H9 (cell line): ENCODE measurements around the gene CLMP. TPM values are rescaled to one million over a fixed set of nuclear protein-coding genes. Genes with fewer than 3 reads are reported as not detected.

ENCODE experiments used
- DNase-seq: peaks from one replicate; pipeline ENCODE4 v3.0.0-alpha.2; 2017
- H2AFZ ChIP-seq: one replicate; pipeline ENCODE4 v1.6.1; 2013; ENCODE audit warnings: mild to moderate bottlenecking, low read length, control low read depth, moderate library complexity
- H2AK5ac ChIP-seq: 2 replicates; pipeline ENCODE4 v1.6.1; 2013; ENCODE audit warnings: low read length, control low read depth, mixed read lengths; ENCODE audit not compliant: insufficient read length
- H2BK120ac ChIP-seq: one replicate; pipeline ENCODE4 v1.6.1; 2013; ENCODE audit warnings: low read depth, mild to moderate bottlenecking, low read length, control low read depth, inconsistent platforms; ENCODE audit not compliant: poor library complexity, severe bottlenecking
- H2BK12ac ChIP-seq: 2 replicates; pipeline ENCODE4 v1.6.1; 2013; ENCODE audit warnings: low read length, control low read depth, mixed read lengths, low read depth; ENCODE audit not compliant: insufficient read length
- H2BK15ac ChIP-seq: 2 replicates; pipeline ENCODE4 v1.6.1; 2013; ENCODE audit warnings: low read depth, low read length, control low read depth
- H2BK20ac ChIP-seq: one replicate; pipeline ENCODE4 v1.6.1; 2013; ENCODE audit warnings: low read depth, mild to moderate bottlenecking, low read length, control low read depth, inconsistent platforms; ENCODE audit not compliant: poor library complexity, severe bottlenecking
- H2BK5ac ChIP-seq: 2 replicates; pipeline ENCODE4 v1.6.1; 2013; ENCODE audit warnings: low read length, control low read depth, mixed read lengths; ENCODE audit not compliant: insufficient read length
- H3K14ac ChIP-seq: 2 replicates; pipeline ENCODE4 v1.6.1; 2013; ENCODE audit warnings: low read length, control low read depth; ENCODE audit not compliant: insufficient read depth
- H3K18ac ChIP-seq: 2 replicates; pipeline ENCODE4 v1.6.1; 2013; ENCODE audit warnings: low read depth, mild to moderate bottlenecking, mixed read lengths, low read length, control low read depth; ENCODE audit not compliant: insufficient read length
- H3K23ac ChIP-seq: 2 replicates; pipeline ENCODE4 v1.6.1; 2013; ENCODE audit warnings: low read length, control low read depth, mixed read lengths, low read depth; ENCODE audit not compliant: insufficient read length
- H3K23me2 ChIP-seq: 2 replicates; pipeline ENCODE4 v1.6.1; 2013; ENCODE audit warnings: low read depth, mild to moderate bottlenecking, mixed read lengths, low read length, control low read depth; ENCODE audit not compliant: insufficient read length, poor library complexity, severe bottlenecking
- H3K27ac ChIP-seq: 2 replicates; pipeline ENCODE4 v1.5.1; 2013; ENCODE audit warnings: low read length, control low read depth, mixed read lengths, low read depth; ENCODE audit not compliant: insufficient read length
- H3K27me3 ChIP-seq: 2 replicates; pipeline ENCODE4 v1.6.1; 2013; ENCODE audit warnings: low read length, control low read depth, inconsistent platforms; ENCODE audit not compliant: insufficient read depth
- H3K4ac ChIP-seq: 2 replicates; pipeline ENCODE4 v1.6.1; 2013; ENCODE audit warnings: low read depth, mild to moderate bottlenecking, control low read depth, inconsistent platforms, low read length, moderate library complexity
- H3K4me1 ChIP-seq: 2 replicates; pipeline ENCODE4 v1.6.1; 2013; ENCODE audit warnings: low read length, control low read depth, inconsistent platforms; ENCODE audit not compliant: insufficient read depth
- H3K4me2 ChIP-seq: 2 replicates; pipeline ENCODE4 v1.6.1; 2013; ENCODE audit warnings: low read length, control low read depth, mixed read lengths; ENCODE audit not compliant: insufficient read length, insufficient read depth
- H3K56ac ChIP-seq: 2 replicates; pipeline ENCODE4 v1.6.1; 2013; ENCODE audit warnings: low read depth, mild to moderate bottlenecking, mixed read lengths, low read length, control low read depth; ENCODE audit not compliant: insufficient read length
- H3K79me1 ChIP-seq: 2 replicates; pipeline ENCODE4 v1.6.1; 2013; ENCODE audit warnings: low read depth, mild to moderate bottlenecking, moderate library complexity, low read length, control low read depth, inconsistent platforms; ENCODE audit not compliant: insufficient read depth, poor library complexity, severe bottlenecking
- H3K79me2 ChIP-seq: 2 replicates; pipeline ENCODE4 v1.6.1; 2013; ENCODE audit warnings: low read length, control low read depth, inconsistent platforms; ENCODE audit not compliant: insufficient read depth
- H3K9ac ChIP-seq: 2 replicates; pipeline ENCODE4 v1.6.1; 2013; ENCODE audit warnings: low read length, control low read depth, mixed read lengths; ENCODE audit not compliant: insufficient read length; ENCODE audit errors: extremely low read depth
- H3K9me3 ChIP-seq: one replicate; pipeline ENCODE4 v1.6.1; 2013; ENCODE audit warnings: low read depth, low read length, inconsistent platforms; ENCODE audit not compliant: control insufficient read depth
- H3T11ph ChIP-seq: one replicate; pipeline ENCODE4 v1.6.1; 2013; ENCODE audit warnings: mild to moderate bottlenecking, low read length, control low read depth, inconsistent platforms
- H4K20me1 ChIP-seq: one replicate; pipeline ENCODE4 v1.6.1; 2013; ENCODE audit not compliant: control insufficient read depth, insufficient read length, insufficient read depth
- H4K5ac ChIP-seq: 2 replicates; pipeline ENCODE4 v1.6.1; 2013; ENCODE audit warnings: low read depth, mild to moderate bottlenecking, mixed read lengths, low read length, control low read depth; ENCODE audit not compliant: insufficient read length
- H4K8ac ChIP-seq: replicated peaks from 2 replicates; pipeline ENCODE4 v1.6.1; 2013; ENCODE audit warnings: low read length, control low read depth, mixed read lengths, low read depth; ENCODE audit not compliant: insufficient read length
- H4K91ac ChIP-seq: 2 replicates; pipeline ENCODE4 v1.6.1; 2013; ENCODE audit warnings: low read depth, mild to moderate bottlenecking, moderate library complexity, mixed read lengths, low read length, control low read depth; ENCODE audit not compliant: insufficient read length
- H3K27ac Mint-ChIP-seq, 3 experiments: 2 replicates in 2 of 3; 3 replicates in 1 of 3; pipeline ENCODE4 v1.8.0; 2020 to 2021; ENCODE audit warnings: mixed read lengths in 3 of 3, mild to moderate bottlenecking in 1 of 3, moderate library complexity in 1 of 3
- H3K27me3 Mint-ChIP-seq: 2 replicates; pipeline ENCODE4 v1.8.0; 2021; ENCODE audit warnings: low read depth, mild to moderate bottlenecking, moderate library complexity, mixed read lengths
- H3K36me3 Mint-ChIP-seq, 3 experiments: 2 replicates in 2 of 3; 3 replicates in 1 of 3; pipeline ENCODE4 v1.8.0; 2020 to 2021; ENCODE audit warnings: low read depth in 3 of 3, mixed read lengths in 3 of 3; ENCODE audit not compliant: insufficient read depth in 1 of 3
- H3K4me1 Mint-ChIP-seq, 2 experiments: 2 replicates each; pipeline ENCODE4 v1.8.0; 2020; ENCODE audit warnings: mixed read lengths in 2 of 2
- H3K4me3 Mint-ChIP-seq, 2 experiments: 2 replicates in 1 of 2; 3 replicates in 1 of 2; pipeline ENCODE4 v1.8.0; 2020 to 2021; ENCODE audit warnings: mild to moderate bottlenecking in 2 of 2, mixed read lengths in 2 of 2, moderate library complexity in 1 of 2
- H3K9me3 Mint-ChIP-seq, 2 experiments: 2 replicates in 1 of 2; 3 replicates in 1 of 2; pipeline ENCODE4 v1.8.0; 2020; ENCODE audit warnings: mild to moderate bottlenecking in 2 of 2, mixed read lengths in 2 of 2, moderate library complexity in 1 of 2
- CTCF ChIP-seq: fragments of 200-600 bp; sonication (generic); conservative IDR thresholded peaks from 3 replicates; pipeline ENCODE4 v1.8.0; 2021; ENCODE audit warnings: antibody characterized with exemption, mild to moderate bottlenecking
- WGBS: extraction: QIAGEN DNeasy Blood & Tissue Kit; methylation state at CpG from one replicate; pipeline ENCODE4 v1.1.7; 2013; ENCODE audit warnings: missing lambda C conversion rate, low lambda C conversion rate, mixed read lengths; ENCODE audit not compliant: insufficient read length; ENCODE audit errors: extremely low coverage; 5-methylcytosine and 5-hydroxymethylcytosine counted together
- total RNA-seq: library from RNA; stranded (reverse); gene quantifications from 2 replicates; pipeline ENCODE4 v1.2.1, GENCODE V29; 2021

Gene CLMP
- total RNA-seq, 1 experiment from 2014 or later, result 13.8 TPM

GRCh38 chr11:123221096-123221561, 26.1 kb upstream of the CLMP start:
- no peak overlapping the region for H3K4ac ChIP-seq
- Mint-ChIP-seq H3K36me3 (peaks cover 0 to 5% (median 0%) of the 10 kb centered on the region in 3 experiments; a peak in 3 of 7 replicates), H3K27me3 (0 out of 2 replicates have a peak, but pooled peaks cover 2% of the 10 kb centered on the region), H3K4me3 (no peak overlapping the region), H3K9me3 (peaks cover 4 to 6% of the 10 kb centered on the region in 2 experiments; a peak in 4 of 5 replicates), H3K4me1 (peaks cover 29 to 30% of the 10 kb centered on the region in 2 experiments), H3K27ac (no peak overlapping the region)
- H2AFZ ChIP-seq, result no peak overlapping the region
- H3K9ac ChIP-seq, result no peak overlapping the region
- H3K9me3 ChIP-seq, result no peaks in the 10 kb centered on the region
- TF ChIP-seq CTCF, result no peak
- no peak overlapping the region for H2BK5ac ChIP-seq
- H3K56ac ChIP-seq, result no peak overlapping the region
- no peak overlapping the region for H4K5ac ChIP-seq
- no peak overlapping the region for H2AK5ac ChIP-seq
- no peak overlapping the region for H3K23ac ChIP-seq
- H2BK12ac ChIP-seq, result no peak overlapping the region
- no peaks in the 10 kb centered on the region for H3K27me3 ChIP-seq
- H3K23me2 ChIP-seq, result no peaks in the 10 kb centered on the region
- H2BK15ac ChIP-seq, result no peak overlapping the region
- H3K18ac ChIP-seq, result no peak overlapping the region
- no peak for DNase-seq
- H3K79me2 ChIP-seq, result no peaks in the 10 kb centered on the region
- no peaks in the 10 kb centered on the region for H4K20me1 ChIP-seq
- H4K91ac ChIP-seq, result no peak overlapping the region
- H2BK120ac ChIP-seq, result no peak overlapping the region
- no peak overlapping the region for H3K27ac ChIP-seq
- peaks cover 6% of the 10 kb centered on the region for H3K4me1 ChIP-seq
- H2BK20ac ChIP-seq, result no peak overlapping the region
- no peak overlapping the region for H3K14ac ChIP-seq
- no CpG with 5 or more reads among the region's 6 CpGs for WGBS
- no peaks in the 10 kb centered on the region for H3K79me1 ChIP-seq
- no peak overlapping the region for H3T11ph ChIP-seq
- no peak overlapping the region for H3K4me2 ChIP-seq
- H4K8ac ChIP-seq, result no peak overlapping the region
